HG03103 (cell line): Measurements from ENCODE around the gene RSU1.
A peak's percentile ranks its signal among the peaks of the same experiment; 100 is the strongest.

Experiments used
- ATAC-seq: cut with Tn5 transposase; IDR thresholded peaks from one replicate; pipeline ENCODE4 v1.9.1; 2021; ENCODE audit warnings: low read depth; ENCODE audit not compliant: unreplicated experiment

Gene RSU1

GRCh38 chr10:16612115-16612980 is 204.9 kb downstream of the RSU1 start:
- ATAC-seq = no peak

- no peak for ATAC-seq
These were observed 206.2 kb downstream of the RSU1 start for GRCh38 chr10:16611037-16611436.

- no peak for ATAC-seq
These were observed 208.0 kb downstream of the RSU1 start for GRCh38 chr10:16609211-16609610.

GRCh38 chr10:16606923-16607322 is 210.3 kb downstream of the RSU1 start:
- ATAC-seq = no peak

- ATAC-seq = no peak
These were observed 210.8 kb downstream of the RSU1 start for GRCh38 chr10:16606421-16606820.

GRCh38 chr10:16603308-16603707 is 213.9 kb downstream of the RSU1 start:
- ATAC-seq = no peak

- ATAC-seq = no peak
These were observed 215.0 kb downstream of the RSU1 start for GRCh38 chr10:16602104-16602775.

GRCh38 chr10:16599662-16600061 is 217.6 kb downstream of the RSU1 start:
- no peak for ATAC-seq

- no peak for ATAC-seq
These were observed 219.6 kb downstream of the RSU1 start for GRCh38 chr10:16597656-16598055.

GRCh38 chr10:16592378-16592777 is 224.8 kb downstream of the RSU1 start:
- no peak for ATAC-seq

GRCh38 chr10:16586358-16587138 is 230.7 kb downstream of the RSU1 start:
- ATAC-seq = peak; percentile 87

- no peak for ATAC-seq
These were observed 232.1 kb downstream of the RSU1 start for GRCh38 chr10:16585103-16585502.

- no peak for ATAC-seq
These were observed 233.8 kb downstream of the RSU1 start for GRCh38 chr10:16583382-16583781.

- ATAC-seq = no peak
These were observed 236.0 kb downstream of the RSU1 start for GRCh38 chr10:16581202-16581601.

GRCh38 chr10:16570731-16571130 is 246.5 kb downstream of the RSU1 start:
- peak; percentile 91 for ATAC-seq

GRCh38 chr10:16566202-16566805 is 250.9 kb downstream of the RSU1 start:
- ATAC-seq = no peak

GRCh38 chr10:16565604-16566003 is 251.6 kb downstream of the RSU1 start:
- ATAC-seq = no peak

- ATAC-seq = no peak
These were observed 254.3 kb downstream of the RSU1 start for GRCh38 chr10:16562891-16563290.

- ATAC-seq = no peak
These were observed 257.9 kb downstream of the RSU1 start for GRCh38 chr10:16559236-16559773.

GRCh38 chr10:16547973-16548372 is 269.3 kb downstream of the RSU1 start:
- no peak for ATAC-seq
